Measurements from ENCODE around the gene CNGA2. TPM values are rescaled to one million over a fixed set of nuclear protein-coding genes. Genes with fewer than 3 reads are reported as not detected.

CNGA2 gene
- total RNA-seq, 1 donor from 2014 or later: not detected

- H3K9me3 ChIP-seq: no peaks in the 10 kb centered on the region
- no peaks in the 10 kb centered on the region for H3K27me3 ChIP-seq
- H3K4me1 ChIP-seq: no peaks in the 10 kb centered on the region
- H3K4me3 ChIP-seq: no peak overlapping the region
- intact Hi-C loops (cut with DNase I): no loop called here
- H3K36me3 ChIP-seq: no peaks in the 10 kb centered on the region
- TF ChIP-seq POLR2AphosphoS5 (IDR thresholded peaks at IDR 0.05; ENCODE audit: insufficient read depth in 1 of 2, low read depth in 1 of 2) (no peak), CTCF (IDR thresholded peaks at IDR 0.05) (no peak), POLR2A (IDR thresholded peaks at IDR 0.05) (no peak)
- DNase-seq (ENCODE audit: extremely low spot score in 2 of 2): no peak
- H3K27ac ChIP-seq: no peak overlapping the region
These were observed 5.4 kb upstream of the CNGA2 start for GRCh38 chrX:151729056-151729725.

DNA sequence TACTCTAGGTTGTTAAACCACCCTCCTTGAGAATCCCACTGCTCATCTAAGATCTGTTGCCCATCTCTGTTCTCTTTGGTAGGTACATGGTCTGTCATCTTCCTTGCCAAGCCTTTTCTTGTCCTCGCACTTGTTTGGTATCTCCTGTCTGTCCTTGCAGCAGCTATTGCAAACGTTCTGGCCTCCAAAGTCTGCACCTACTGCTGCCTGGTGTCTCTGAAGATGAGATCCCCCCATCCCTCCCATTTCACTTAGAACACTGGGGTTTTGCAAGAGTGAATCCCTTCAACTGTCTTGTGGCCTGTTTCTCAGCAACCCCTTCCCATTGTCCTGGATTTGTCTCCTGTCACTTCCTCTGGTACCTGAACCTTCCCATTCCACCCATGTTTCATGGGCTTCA lies 673 bp downstream of the CNGA2 start:
- H3K4me3 ChIP-seq: no peak overlapping the region
- DNase-seq (ENCODE audit: extremely low spot score in 2 of 2): no peak
- no peaks in the 10 kb centered on the region for H3K4me1 ChIP-seq
- H3K36me3 ChIP-seq: no peaks in the 10 kb centered on the region
- H3K27ac ChIP-seq: no peak overlapping the region
- H3K27me3 ChIP-seq: no peaks in the 10 kb centered on the region
- TF ChIP-seq CTCF (IDR thresholded peaks at IDR 0.05): no peak
- no peak for TF ChIP-seq POLR2AphosphoS5 (IDR thresholded peaks at IDR 0.05; ENCODE audit: insufficient read depth in 1 of 2, low read depth in 1 of 2)
- TF ChIP-seq POLR2A (IDR thresholded peaks at IDR 0.05): no peak
- H3K9me3 ChIP-seq: no peaks in the 10 kb centered on the region
- intact Hi-C loops (cut with DNase I): no loop called here

DNA sequence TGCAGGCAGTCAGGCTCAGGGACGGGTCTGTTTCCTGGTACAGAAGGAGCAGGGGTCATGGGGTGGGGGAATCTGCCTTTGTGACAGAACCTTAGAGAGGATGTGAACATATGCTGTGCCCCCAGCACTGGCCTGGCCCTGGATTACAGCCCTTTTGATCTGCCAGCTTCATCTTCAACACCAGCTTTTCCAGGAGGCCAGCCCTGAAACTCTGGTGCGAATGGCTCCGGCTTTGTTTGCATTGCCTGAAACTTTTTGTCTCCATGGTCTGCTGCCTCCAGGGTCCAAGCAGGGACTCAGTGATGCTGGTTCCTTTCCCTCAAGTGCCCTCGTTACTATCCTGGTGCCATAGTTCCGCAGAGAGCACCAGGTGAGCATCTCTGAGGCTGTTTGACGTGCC lies 2.1 kb downstream of the CNGA2 start:
- Histone ChIP-seq H3K4me1 (no peaks in the 10 kb centered on the region), H3K4me3 (no peak overlapping the region), H3K36me3 (no peaks in the 10 kb centered on the region), H3K27ac (no peak overlapping the region), H3K9me3 (no peaks in the 10 kb centered on the region), H3K27me3 (no peaks in the 10 kb centered on the region)
- intact Hi-C loops (cut with DNase I): no loop called here
- DNase-seq (ENCODE audit: extremely low spot score in 2 of 2): no peak
- TF ChIP-seq POLR2A (IDR thresholded peaks at IDR 0.05) (no peak), POLR2AphosphoS5 (IDR thresholded peaks at IDR 0.05; ENCODE audit: insufficient read depth in 1 of 2, low read depth in 1 of 2) (no peak), CTCF (IDR thresholded peaks at IDR 0.05) (no peak)

GRCh38 chrX:151737494-151737893 lies 2.9 kb downstream of the CNGA2 start:
- intact Hi-C loops (cut with DNase I): no loop called here
- TF ChIP-seq CTCF (IDR thresholded peaks at IDR 0.05) (no peak), POLR2A (IDR thresholded peaks at IDR 0.05) (no peak), POLR2AphosphoS5 (IDR thresholded peaks at IDR 0.05; ENCODE audit: insufficient read depth in 1 of 2, low read depth in 1 of 2) (no peak)
- Histone ChIP-seq H3K4me1 (no peaks in the 10 kb centered on the region), H3K4me3 (no peak overlapping the region), H3K36me3 (no peaks in the 10 kb centered on the region), H3K27me3 (no peaks in the 10 kb centered on the region), H3K9me3 (no peaks in the 10 kb centered on the region), H3K27ac (no peak overlapping the region)
- DNase-seq (ENCODE audit: extremely low spot score in 2 of 2): no peak

DNA sequence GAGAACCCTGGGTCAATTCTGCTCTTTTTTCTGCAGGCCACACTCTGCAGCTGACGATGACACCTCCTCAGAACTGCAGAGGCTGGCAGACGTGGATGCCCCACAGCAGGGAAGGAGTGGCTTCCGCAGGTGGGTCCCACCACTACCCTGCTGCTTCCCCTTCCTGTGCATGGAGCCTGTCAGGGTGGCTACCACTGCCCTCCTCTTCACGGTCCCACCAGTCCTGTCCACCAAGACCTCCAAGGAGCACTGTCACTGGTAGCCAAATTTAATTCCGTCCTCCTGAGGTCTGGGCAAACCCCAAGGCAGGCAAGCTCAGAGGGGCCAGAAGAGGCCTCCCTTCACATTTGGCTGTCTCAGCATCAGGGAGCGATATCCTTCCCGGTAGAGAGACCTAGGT lies 4.2 kb downstream of the CNGA2 start:
- Histone ChIP-seq H3K27me3 (no peaks in the 10 kb centered on the region), H3K36me3 (no peaks in the 10 kb centered on the region), H3K9me3 (no peaks in the 10 kb centered on the region), H3K4me3 (no peak overlapping the region), H3K27ac (no peak overlapping the region), H3K4me1 (no peaks in the 10 kb centered on the region)
- TF ChIP-seq POLR2A (IDR thresholded peaks at IDR 0.05) (no peak), POLR2AphosphoS5 (IDR thresholded peaks at IDR 0.05; ENCODE audit: insufficient read depth in 1 of 2, low read depth in 1 of 2) (no peak), CTCF (IDR thresholded peaks at IDR 0.05) (no peak)
- intact Hi-C loops (cut with DNase I): no loop called here
- DNase-seq (ENCODE audit: extremely low spot score in 2 of 2): no peak

All from vagina (tissue), 2 donors.